Esophagus (tissue), 2 donors: ENCODE measurements around the gene CTSS. TPM values are rescaled to one million over a fixed set of nuclear protein-coding genes. Genes with fewer than 3 reads are reported as not detected.
A peak's percentile ranks its signal among the peaks of the same experiment; 100 is the strongest.
"Not testable (repeated sequence)": the region's sequence is repeated elsewhere in the genome, so short reads cannot be mapped to it uniquely, and the experiment has no call there.

Experiments used
- H3K27ac ChIP-seq, 2 donors: one replicate each; pipeline ENCODE4 v1.5.1; 2013; ENCODE audit warnings: low read depth in 2 of 2, mild to moderate bottlenecking in 2 of 2, inconsistent platforms in 1 of 2, low read length in 1 of 2, moderate library complexity in 1 of 2
- H3K27me3 ChIP-seq, 2 donors: one replicate each; pipeline ENCODE4 v1.6.1; 2013; ENCODE audit warnings: low read length in 2 of 2, control low read depth in 1 of 2, mild to moderate bottlenecking in 1 of 2; ENCODE audit not compliant: insufficient read depth in 2 of 2, control insufficient read depth in 1 of 2
- H3K36me3 ChIP-seq, 2 donors: one replicate each; pipeline ENCODE4 v1.6.1; 2013; ENCODE audit warnings: low read length in 1 of 2; ENCODE audit not compliant: control insufficient read depth in 2 of 2, insufficient read depth in 2 of 2
- H3K4me1 ChIP-seq, 2 donors: one replicate each; pipeline ENCODE4 v1.6.1; 2013; ENCODE audit warnings: low read length in 1 of 2; ENCODE audit not compliant: control insufficient read depth in 2 of 2, insufficient read depth in 2 of 2
- H3K4me3 ChIP-seq, 2 donors: one replicate each; pipeline ENCODE4 v1.5.1; 2013; ENCODE audit warnings: low read length in 2 of 2, mild to moderate bottlenecking in 2 of 2, low read depth in 1 of 2, moderate library complexity in 1 of 2
- H3K9me3 ChIP-seq, 2 donors: one replicate each; pipeline ENCODE4 v1.6.1; 2013; ENCODE audit warnings: mild to moderate bottlenecking in 2 of 2, low read depth in 1 of 2, low read length in 1 of 2, moderate library complexity in 1 of 2; ENCODE audit not compliant: control insufficient read depth in 2 of 2, insufficient read depth in 1 of 2
- WGBS, 2 donors: extraction: QIAGEN DNeasy Blood & Tissue Kit; methylation state at CpG; one replicate each; pipeline ENCODE4 v1.1.7; 2013; 5-methylcytosine and 5-hydroxymethylcytosine counted together
- polyA plus RNA-seq, 2 donors: library from polyadenylated mRNA; stranded (reverse); fragments of 200-250 nt; gene quantifications; one replicate each; pipeline ENCODE4 v1.2.3, GENCODE V29; 2013
- donor health status: healthy with polysubstance abuse.
- donor health status: Bipolar disorder and iron deficiency.

Gene CTSS
- polyA plus RNA-seq, 2 donors: 17.2 to 20.2 TPM

DNA sequence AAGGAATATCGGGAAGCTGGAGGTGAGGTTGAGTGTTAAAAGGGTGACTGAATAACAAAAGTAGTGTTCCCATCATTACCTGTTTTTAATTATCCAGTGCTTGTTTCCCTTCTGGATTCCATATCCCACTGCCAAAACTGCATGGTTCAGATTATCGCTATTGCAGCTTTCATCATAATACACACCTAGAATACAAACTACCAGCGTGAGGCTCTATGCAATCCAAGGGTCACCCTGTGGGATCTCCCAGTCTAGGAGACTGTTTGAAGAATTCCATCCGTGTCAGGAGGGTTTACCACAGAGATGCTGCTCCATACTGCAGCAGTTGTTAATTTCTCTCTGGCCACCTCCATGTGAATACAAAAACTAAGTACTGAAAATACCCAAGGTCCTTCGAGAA, 33.5 kb upstream of the CTSS start:
- Histone ChIP-seq H3K4me3 (no peak overlapping the region), H3K9me3 (no peaks in the 10 kb centered on the region), H3K27me3 (no peaks in the 10 kb centered on the region), H3K36me3 (peaks cover 5 to 11% of the 10 kb centered on the region in 2 donors), H3K27ac (no peak overlapping the region), H3K4me1 (no peaks in the 10 kb centered on the region)
- 91 to 93% methylated on average over 5 of the region's 5 CpGs for WGBS, 2 donors

DNA sequence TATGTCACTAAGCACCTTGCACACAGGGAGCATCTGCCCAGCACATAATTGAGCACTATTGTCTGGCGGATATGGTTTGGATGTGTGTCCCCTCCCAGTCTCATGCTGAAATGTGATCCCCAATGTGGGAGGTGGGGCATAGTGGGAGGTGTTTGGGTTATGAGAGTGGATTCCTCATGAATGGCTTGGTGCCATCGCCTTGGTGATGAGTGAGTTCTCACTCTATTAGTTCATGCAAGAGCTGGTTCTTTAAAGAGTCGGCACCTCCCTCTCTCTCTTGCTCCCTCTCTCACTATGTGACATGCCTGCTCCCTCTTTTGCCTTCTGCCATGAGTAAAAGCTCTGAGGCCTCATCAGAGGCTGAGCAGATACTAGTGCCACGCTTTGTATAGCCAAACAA, 32.9 kb upstream of the CTSS start:
- no peaks in the 10 kb centered on the region for H3K27me3 ChIP-seq
- WGBS, 2 donors: 77 to 83% methylated on average over 4 of the region's 4 CpGs
- H3K36me3 ChIP-seq: peaks cover 5 to 11% of the 10 kb centered on the region in 2 donors
- H3K4me3 ChIP-seq: no peak overlapping the region
- H3K9me3 ChIP-seq: no peaks in the 10 kb centered on the region
- H3K4me1 ChIP-seq: no peaks in the 10 kb centered on the region
- H3K27ac ChIP-seq: no peak overlapping the region

DNA sequence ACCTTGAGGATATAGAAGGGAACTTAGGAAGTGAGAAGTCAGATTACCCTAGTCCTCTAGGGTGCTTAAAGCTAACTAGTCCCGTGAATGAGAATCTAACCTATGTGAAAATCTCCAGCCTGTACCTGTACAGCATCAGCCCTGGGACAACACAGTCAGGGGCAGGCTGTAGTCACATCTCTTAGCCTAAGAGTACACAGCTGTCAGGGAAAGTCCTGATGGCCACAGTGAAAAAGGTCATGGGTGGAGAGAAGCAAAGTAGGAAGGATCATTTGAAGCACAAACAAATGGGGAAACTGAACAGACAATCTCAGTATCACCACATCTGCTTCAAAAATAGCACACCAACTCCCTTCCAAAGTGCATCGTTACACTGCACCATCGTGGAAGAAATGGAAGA, 30.8 kb upstream of the CTSS start:
- no peak overlapping the region for H3K4me3 ChIP-seq
- no peaks in the 10 kb centered on the region for H3K9me3 ChIP-seq
- H3K4me1 ChIP-seq: no peaks in the 10 kb centered on the region
- no peaks in the 10 kb centered on the region for H3K27me3 ChIP-seq
- no peak overlapping the region for H3K27ac ChIP-seq
- H3K36me3 ChIP-seq: peaks cover 5 to 11% of the 10 kb centered on the region in 2 donors
- WGBS, 2 donors: 83 to 86% methylated on average over 3 of the region's 3 CpGs

DNA sequence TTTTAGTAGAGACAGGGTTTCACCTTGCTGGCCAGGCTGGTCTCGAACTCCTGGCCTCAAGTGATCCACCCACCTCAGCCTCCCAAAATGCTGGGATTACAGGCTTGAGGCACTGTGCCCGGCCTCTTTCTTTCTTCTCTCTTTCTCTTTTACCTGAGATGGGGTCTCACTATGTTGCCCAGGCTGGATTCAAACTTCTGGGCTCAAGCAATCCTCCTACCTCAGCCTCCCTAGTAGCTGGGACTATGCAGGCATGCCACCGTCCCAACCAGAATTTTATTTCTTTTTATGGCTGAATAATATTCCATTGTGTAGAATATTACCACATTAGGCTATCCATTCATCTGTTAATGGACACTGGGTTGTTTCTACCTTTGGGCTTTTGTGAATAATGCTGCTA, 28.2 kb upstream of the CTSS start:
- WGBS, 2 donors: 92 to 97% methylated on average over 3 of the region's 3 CpGs
- not testable (repeated sequence) for H3K4me3 ChIP-seq, H3K27ac ChIP-seq, H3K4me1 ChIP-seq, H3K27me3 ChIP-seq, H3K36me3 ChIP-seq, H3K9me3 ChIP-seq

DNA sequence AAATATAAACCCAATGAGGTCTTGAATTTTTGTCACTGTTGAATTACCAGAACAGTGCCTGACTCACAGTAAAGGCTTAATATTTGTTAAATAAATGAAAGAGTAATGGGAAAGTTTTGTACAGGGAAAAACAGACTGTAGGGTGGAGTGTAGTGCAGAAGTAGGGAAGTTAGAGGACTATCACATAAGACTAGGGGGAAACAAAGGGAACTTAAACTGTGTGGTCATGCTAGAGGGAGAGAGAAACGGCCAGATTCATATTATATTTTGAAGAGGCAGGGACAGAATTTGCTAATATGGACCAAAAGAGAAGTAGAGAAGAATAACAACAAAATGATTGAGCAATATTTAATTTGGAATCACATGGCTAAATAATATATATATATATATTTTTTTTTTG, 27.6 kb upstream of the CTSS start:
- Histone ChIP-seq H3K27ac (no peak overlapping the region), H3K9me3 (no peaks in the 10 kb centered on the region), H3K4me3 (no peak overlapping the region), H3K4me1 (no peaks in the 10 kb centered on the region), H3K27me3 (no peaks in the 10 kb centered on the region), H3K36me3 (peaks cover 0 to 4% of the 10 kb centered on the region in 2 donors)
- WGBS, 2 donors: 63 to 85% methylated on average over 1 of the region's 1 CpG

DNA sequence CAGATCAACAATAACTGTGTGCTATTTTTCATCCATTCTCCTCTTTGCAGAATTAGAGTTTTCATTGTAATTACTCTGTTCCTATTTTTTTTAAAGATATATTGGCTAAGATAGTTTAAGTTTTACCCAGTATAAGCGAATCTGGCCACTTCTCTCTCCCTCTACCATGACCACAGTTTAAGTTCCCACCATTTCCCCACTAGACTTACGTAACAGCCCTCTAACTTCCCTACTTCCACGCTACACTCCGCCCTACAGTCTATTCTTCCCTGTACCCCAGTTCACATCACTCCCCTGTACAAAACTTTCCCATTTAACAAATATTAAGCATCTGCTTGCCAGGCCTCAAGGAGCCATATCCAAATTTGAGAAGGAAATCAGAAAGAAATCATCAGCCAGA, 26.0 kb upstream of the CTSS start:
- H3K9me3 ChIP-seq: no peaks in the 10 kb centered on the region
- 91 to 94% methylated on average over 4 of the region's 4 CpGs for WGBS, 2 donors
- H3K27me3 ChIP-seq: no peaks in the 10 kb centered on the region
- H3K4me3 ChIP-seq: no peak overlapping the region
- H3K36me3 ChIP-seq: no peaks in the 10 kb centered on the region
- H3K4me1 ChIP-seq: no peaks in the 10 kb centered on the region
- H3K27ac ChIP-seq: no peak overlapping the region

DNA sequence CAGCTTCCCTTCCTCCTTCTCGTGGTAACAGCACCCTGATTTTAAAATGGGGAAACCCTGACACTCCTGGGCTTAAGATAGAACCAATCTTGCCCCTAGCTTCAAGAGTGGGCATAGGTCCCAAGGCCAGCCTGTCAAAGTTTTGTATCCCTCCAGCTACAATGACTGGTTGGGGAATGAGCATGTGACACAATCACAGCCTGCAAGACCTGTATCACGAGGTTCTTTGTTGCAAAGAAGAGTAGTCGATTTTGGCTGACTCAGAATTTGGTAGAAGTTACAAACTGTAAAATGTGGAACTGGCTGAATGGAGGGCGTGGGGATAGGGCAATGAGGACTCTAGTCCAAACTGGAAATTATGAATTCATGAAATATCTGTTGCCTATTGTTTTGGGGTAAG, 23.8 kb upstream of the CTSS start:
- Histone ChIP-seq H3K9me3 (no peaks in the 10 kb centered on the region), H3K36me3 (no peaks in the 10 kb centered on the region), H3K4me1 (no peaks in the 10 kb centered on the region), H3K27ac (peak overlapping the region; percentile 6 to 57), H3K27me3 (no peaks in the 10 kb centered on the region), H3K4me3 (no peak overlapping the region)
- WGBS, 2 donors: 45 to 58% methylated on average over 4 of the region's 4 CpGs

DNA sequence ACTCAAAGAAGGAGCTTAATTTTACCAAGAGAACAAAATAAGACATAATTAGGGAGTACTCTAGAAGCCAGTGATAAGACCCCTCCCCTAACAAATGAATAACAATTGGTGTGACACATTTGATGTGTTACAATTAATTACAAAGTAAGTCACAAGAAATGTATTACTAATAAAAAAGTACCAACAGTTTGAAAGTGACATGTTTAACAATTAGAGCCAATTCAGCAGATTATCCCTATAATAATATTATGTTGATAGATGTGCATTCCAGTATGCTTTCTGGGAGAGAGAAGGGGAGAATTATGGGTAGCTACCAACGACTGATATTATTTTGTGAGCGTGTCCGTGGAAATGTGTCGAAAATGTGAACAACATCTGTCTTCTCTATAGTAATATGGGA, 23.4 kb upstream of the CTSS start:
- H3K27ac ChIP-seq: no peak overlapping the region
- H3K4me3 ChIP-seq: no peak overlapping the region
- no peaks in the 10 kb centered on the region for H3K4me1 ChIP-seq
- no peaks in the 10 kb centered on the region for H3K36me3 ChIP-seq
- no peaks in the 10 kb centered on the region for H3K27me3 ChIP-seq
- H3K9me3 ChIP-seq: no peaks in the 10 kb centered on the region
- 81% methylated on average over 4 of the region's 4 CpGs for WGBS, 2 donors

DNA sequence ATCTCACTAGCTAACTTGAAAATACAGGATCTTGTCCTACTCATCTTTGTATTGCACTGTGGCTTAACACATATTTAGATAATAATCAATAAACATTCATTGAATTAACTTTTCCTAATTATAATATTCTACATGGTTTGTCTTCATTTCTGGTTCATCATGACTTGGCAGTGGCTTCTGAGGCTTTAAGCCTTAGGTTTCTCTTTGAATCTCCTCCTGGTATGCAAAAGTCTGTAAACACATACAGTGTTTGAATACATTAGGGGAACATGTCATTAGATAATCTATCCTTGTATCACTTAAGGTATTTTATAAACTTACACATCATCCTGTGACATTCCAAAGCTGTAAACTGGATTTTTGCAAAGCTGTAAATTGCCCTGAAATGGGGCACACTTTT, 21.9 kb upstream of the CTSS start:
- Histone ChIP-seq H3K27me3 (no peaks in the 10 kb centered on the region), H3K9me3 (no peaks in the 10 kb centered on the region), H3K4me3 (no peak overlapping the region), H3K27ac (no peak overlapping the region), H3K36me3 (no peaks in the 10 kb centered on the region), H3K4me1 (no peaks in the 10 kb centered on the region)

DNA sequence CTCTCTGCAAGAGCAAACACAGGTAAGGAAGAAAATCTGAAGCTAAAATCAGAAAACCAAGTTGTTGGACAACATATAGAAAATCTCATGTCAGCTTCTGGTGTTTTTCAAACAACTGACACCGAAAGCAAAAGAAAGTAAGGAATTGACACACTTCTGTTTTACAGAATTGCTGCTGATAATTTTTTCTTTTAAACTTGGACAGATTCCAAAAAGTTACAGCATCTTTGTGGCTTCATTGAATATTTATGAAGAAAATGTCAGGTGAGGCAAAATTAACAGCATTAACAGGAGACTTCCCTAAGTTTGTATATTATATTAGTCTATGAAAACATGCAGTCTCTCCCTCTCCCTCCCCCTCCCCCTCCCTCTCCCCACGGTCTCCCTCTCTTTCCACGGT, 14.9 kb upstream of the CTSS start:
- no peak overlapping the region for H3K27ac ChIP-seq
- 86 to 95% methylated on average over 3 of the region's 3 CpGs for WGBS, 2 donors
- H3K36me3 ChIP-seq: no peaks in the 10 kb centered on the region
- H3K27me3 ChIP-seq: no peaks in the 10 kb centered on the region
- H3K9me3 ChIP-seq: no peaks in the 10 kb centered on the region
- H3K4me3 ChIP-seq: no peak overlapping the region
- no peaks in the 10 kb centered on the region for H3K4me1 ChIP-seq
